Loucy (cell line): Measurements from ENCODE around the gene SNAPC2.

ENCODE experiments used
- CTCF ChIP-seq: fragments of 200-600 bp; sonication (generic); conservative IDR thresholded peaks from 2 replicates; pipeline ENCODE4 v1.5.1; 2014; ENCODE audit warnings: mild to moderate bottlenecking, antibody characterized with exemption, low read length
- EZH2phosphoT487 ChIP-seq: fragments of 200-600 bp; IDR thresholded peaks from 2 replicates; pipeline ENCODE4 v1.6.1; 2018; ENCODE audit warnings: antibody characterized with exemption, mild to moderate bottlenecking, moderate library complexity, borderline replicate concordance

GRCh38 chr19:7918615-7919421 lies 1.3 kb upstream of the SNAPC2 start:
- TF ChIP-seq CTCF (no peak), EZH2phosphoT487 (no peak)
